HepG2 (cell line): ENCODE data around the gene DENND5A. TPM values are rescaled to one million over a fixed set of nuclear protein-coding genes. Genes with fewer than 3 reads are reported as not detected.

Source experiments
- DNMT3B ChIP-seq: conservative IDR thresholded peaks from 2 replicates; pipeline ENCODE4 v1.6.1; 2016; ENCODE audit warnings: missing biosample characterization, control low read depth
- FOXA3 ChIP-seq: IDR thresholded peaks from 2 replicates; pipeline ENCODE4 v1.6.1; 2016; ENCODE audit warnings: missing genetic modification reagents, missing compliant biosample characterization
- HMGXB4 ChIP-seq, 2 experiments: sonication (generic) in 1 of 2; formaldehyde crosslinking in 1 of 2; IDR thresholded peaks; 2 replicates each; pipeline versions ENCODE4 v1.4.0 to v1.6.1; 2018 to 2020; ENCODE audit warnings: missing genetic modification reagents in 2 of 2, borderline replicate concordance in 1 of 2, low read depth in 1 of 2, mild to moderate bottlenecking in 1 of 2, missing biosample characterization in 1 of 2
- KLF16 ChIP-seq, 2 experiments: sonication (generic) in 1 of 2; formaldehyde crosslinking in 1 of 2; IDR thresholded peaks; 2 replicates each; pipeline versions ENCODE4 v1.6.1 to v1.8.0; 2016 to 2023; ENCODE audit warnings: missing genetic modification reagents in 2 of 2, missing compliant biosample characterization in 1 of 2
- MAFG ChIP-seq: sonication (generic); formaldehyde crosslinking; IDR thresholded peaks from 2 replicates; pipeline ENCODE4 v1.5.1; 2020; ENCODE audit warnings: mild to moderate bottlenecking, missing genetic modification reagents
- POLR2AphosphoS5 ChIP-seq: IDR thresholded peaks from 2 replicates; pipeline ENCODE4 v1.6.1; 2012; ENCODE audit warnings: low read depth, low read length
- RFX1 ChIP-seq: fragments of 450-650 bp; IDR thresholded peaks from 2 replicates; pipeline ENCODE4 v1.6.1; 2017
- SUZ12 ChIP-seq: fragments of 150-350 bp; IDR thresholded peaks from 2 replicates; pipeline ENCODE4 v1.6.1; 2014; ENCODE audit warnings: low read depth, low read length
- ZBTB25 ChIP-seq: IDR thresholded peaks from 2 replicates; pipeline ENCODE4 v1.6.1; 2018; ENCODE audit warnings: missing genetic modification reagents
- ZBTB43 ChIP-seq: sonication (generic); formaldehyde crosslinking; conservative IDR thresholded peaks from 2 replicates; pipeline ENCODE4 v1.4.0; 2020; ENCODE audit warnings: missing genetic modification reagents
- ZNF20 ChIP-seq: sonication (generic); formaldehyde crosslinking; IDR thresholded peaks from 2 replicates; pipeline ENCODE4 v1.4.0; 2020; ENCODE audit warnings: mild to moderate bottlenecking, moderate library complexity, missing genetic modification reagents
- ZNF263 ChIP-seq: sonication (generic); formaldehyde crosslinking; IDR thresholded peaks from 2 replicates; pipeline ENCODE4 v1.4.0; 2020; ENCODE audit warnings: missing genetic modification reagents
- ZNF318 ChIP-seq: sonication (generic); formaldehyde crosslinking; IDR thresholded peaks from 2 replicates; pipeline ENCODE4 v1.4.0; 2020; ENCODE audit warnings: mild to moderate bottlenecking, missing genetic modification reagents
- ZNF530 ChIP-seq: sonication (generic); formaldehyde crosslinking; IDR thresholded peaks from 2 replicates; pipeline ENCODE4 v1.5.0; 2020; ENCODE audit warnings: low read depth, mild to moderate bottlenecking, missing genetic modification reagents
- polyA plus RNA-seq, 8 experiments: library from polyadenylated mRNA; depleted of rRNA in 3 of 8; stranded (reverse) in 7 of 8; unstranded in 1 of 8; fragments of >200 nt; fragmentation: Illumina TruSeq in 4 of 8; extraction: Trizol in 4 of 8; gene quantifications; 2 replicates each; pipeline versions ENCODE4 v1.2.1 to v1.2.3, GENCODE V29; 2011 to 2016; ENCODE audit warnings: low read depth in 4 of 8, missing spikeins in 1 of 8, mixed read lengths in 1 of 8; ENCODE audit not compliant: insufficient read depth in 1 of 8
- total RNA-seq, 5 experiments: library from RNA; depleted of rRNA; stranded (reverse); fragments of >200 nt; fragmentation: Illumina TruSeq; extraction: Trizol; gene quantifications; 2 replicates each; pipeline ENCODE4 v1.2.3, GENCODE V29; 2016; ENCODE audit warnings: low read depth in 1 of 5
- TF ChIP-seq, protein P1 (sequence below), 2 experiments: fragments of 450-650 bp in 1 of 2; sonication (generic) in 1 of 2; formaldehyde crosslinking; IDR thresholded peaks; 2 replicates each; pipeline versions ENCODE4 v1.5.0 to v1.8.0; 2020 to 2022; ENCODE audit warnings: mild to moderate bottlenecking in 1 of 2, missing genetic modification reagents in 1 of 2

The DENND5A gene
- total and polyA plus RNA-seq, 2 of the 13 experiments (the other 11 are each of a cell fraction or from before 2014, with no cell fraction given) = 63.3 to 145 TPM

DNA sequence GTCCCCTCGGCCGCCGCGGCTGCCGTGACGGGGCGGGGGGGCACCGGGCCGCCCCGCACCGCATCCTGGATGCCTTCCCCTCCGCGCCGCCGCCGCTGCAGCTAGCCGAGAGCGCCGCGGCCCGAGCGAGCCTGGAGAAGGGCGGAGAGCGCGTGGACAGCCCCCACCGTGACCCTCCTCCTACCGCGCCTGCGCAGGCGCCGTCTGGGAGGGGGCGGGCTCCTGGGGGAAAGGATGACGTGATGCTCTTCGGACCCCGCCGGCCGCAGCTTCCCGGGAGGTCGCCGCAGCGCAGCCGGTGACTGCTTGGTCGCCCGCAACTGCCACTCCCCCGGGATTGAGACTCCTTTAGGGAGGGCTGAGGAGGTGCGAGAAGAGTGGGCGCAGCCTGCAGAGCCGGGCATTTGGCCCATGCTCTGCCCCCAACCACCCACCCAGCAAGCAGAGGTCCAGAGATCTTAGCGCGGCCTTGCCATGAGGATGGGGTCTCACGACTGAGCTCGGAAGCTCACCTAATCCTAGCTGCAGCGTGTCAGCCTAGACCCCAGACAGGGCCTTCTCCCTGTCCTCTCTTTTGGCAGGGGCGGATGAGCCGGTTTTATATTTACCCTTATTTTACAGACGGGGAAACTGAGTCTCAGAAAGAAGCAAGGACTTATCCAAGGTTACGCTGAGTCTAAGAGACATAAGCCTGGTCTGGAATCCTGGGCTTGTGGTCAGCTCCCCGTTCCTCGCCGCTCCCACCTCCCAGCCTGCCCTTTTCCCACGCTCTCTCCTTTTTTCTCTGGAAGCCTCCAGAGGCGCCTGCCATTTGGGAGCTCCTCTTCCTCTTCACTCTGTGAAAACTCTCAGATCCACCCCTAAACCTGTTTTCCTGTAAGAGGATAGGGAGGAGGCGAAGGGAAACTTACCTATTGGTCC lies at the start of gene DENND5A (continued):
- no peak for TF ChIP-seq ZNF318 (CRISPR knock-in tag)
- peak; percentile 73 for TF ChIP-seq POLR2AphosphoS5
- TF ChIP-seq KLF16 (CRISPR knock-in tag; IDR thresholded peaks at IDR 0.05) = peak in 1 of 2 experiments; percentile 34; a peak in 2 of 4 replicates
- TF ChIP-seq, protein P1, sequence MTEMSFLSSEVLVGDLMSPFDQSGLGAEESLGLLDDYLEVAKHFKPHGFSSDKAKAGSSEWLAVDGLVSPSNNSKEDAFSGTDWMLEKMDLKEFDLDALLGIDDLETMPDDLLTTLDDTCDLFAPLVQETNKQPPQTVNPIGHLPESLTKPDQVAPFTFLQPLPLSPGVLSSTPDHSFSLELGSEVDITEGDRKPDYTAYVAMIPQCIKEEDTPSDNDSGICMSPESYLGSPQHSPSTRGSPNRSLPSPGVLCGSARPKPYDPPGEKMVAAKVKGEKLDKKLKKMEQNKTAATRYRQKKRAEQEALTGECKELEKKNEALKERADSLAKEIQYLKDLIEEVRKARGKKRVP (CRISPR knock-in tag; IDR thresholded peaks at IDR 0.05) = no peak
- peak; percentile 33 to 73; a peak in 3 of 4 replicates for TF ChIP-seq HMGXB4 (CRISPR knock-in tag; IDR thresholded peaks at IDR 0.05; ENCODE audit: borderline replicate concordance in 1 of 2, low read depth in 1 of 2)
- TF ChIP-seq MAFG (CRISPR knock-in tag) = no peak
- no peak for TF ChIP-seq ZNF530 (CRISPR knock-in tag)
- TF ChIP-seq DNMT3B (CRISPR knock-in tag) = no peak
- no peak for TF ChIP-seq ZNF20 (CRISPR knock-in tag)
- TF ChIP-seq FOXA3 (CRISPR knock-in tag) = peak; percentile 27; the same call in 1 of the 2 replicates
- no peak for TF ChIP-seq ZBTB43 (CRISPR knock-in tag)
- TF ChIP-seq ZBTB25 (CRISPR knock-in tag) = 0 out of 2 replicates have a peak, but pooled peaks have one; percentile 26
- TF ChIP-seq ZNF263 = no peak
- TF ChIP-seq SUZ12 = no peak
- no peak for TF ChIP-seq RFX1
